SK-N-SH treated with all-trans-retinoic acid at 6 μM for 48 hours (cell line): Measurements from ENCODE around the gene PAIP2.

Experiments used
- ATAC-seq: fragments of 200-7000 bp; cut with Tn5 transposase; 3 replicates; pipeline ENCODE4 v1.9.1; 2020; ENCODE audit warnings: mild to moderate bottlenecking, moderate library complexity
- BACH2 ChIP-seq: fragments of 250-450 bp; sonication (Bioruptor Pico); IDR thresholded peaks from 2 replicates; pipeline ENCODE4 v1.9.0; 2021; ENCODE audit warnings: mild to moderate bottlenecking, borderline replicate concordance
- CREB5 ChIP-seq: fragments of 250-450 bp; sonication (Bioruptor Pico); IDR thresholded peaks from 2 replicates; pipeline ENCODE4 v1.5.1; 2020; ENCODE audit warnings: low read depth, mild to moderate bottlenecking, moderate library complexity
- CSDC2 ChIP-seq: fragments of 250-450 bp; sonication (Bioruptor Pico); IDR thresholded peaks from 2 replicates; pipeline ENCODE4 v1.5.0; 2020; ENCODE audit warnings: mild to moderate bottlenecking, moderate library complexity
- CSRNP3 ChIP-seq: fragments of 250-450 bp; sonication (Bioruptor Pico); IDR thresholded peaks from 2 replicates; pipeline ENCODE4 v1.5.1; 2021; ENCODE audit warnings: mild to moderate bottlenecking, moderate library complexity
- ESRRG ChIP-seq: fragments of 250-450 bp; sonication (Bioruptor Pico); IDR thresholded peaks from 2 replicates; pipeline ENCODE4 v1.6.1; 2021; ENCODE audit warnings: mild to moderate bottlenecking
- ISL1 ChIP-seq: fragments of 250-450 bp; sonication (Bioruptor Pico); IDR thresholded peaks from 2 replicates; pipeline ENCODE4 v2.1.2; 2022; ENCODE audit warnings: mild to moderate bottlenecking, moderate library complexity
- OSR1 ChIP-seq: fragments of 250-450 bp; sonication (Bioruptor Pico); IDR thresholded peaks from 2 replicates; pipeline ENCODE4 v1.8.0; 2022; ENCODE audit warnings: moderate library complexity, mild to moderate bottlenecking, inconsistent platforms
- PATZ1 ChIP-seq: fragments of 250-450 bp; sonication (Bioruptor Pico); IDR thresholded peaks from 2 replicates; pipeline ENCODE4 v1.8.0; 2020; ENCODE audit warnings: mild to moderate bottlenecking, moderate library complexity, borderline replicate concordance
- POU6F1 ChIP-seq: fragments of 250-450 bp; sonication (Bioruptor Pico); IDR thresholded peaks from 2 replicates; pipeline ENCODE4 v1.8.0; 2021; ENCODE audit warnings: low read depth, mild to moderate bottlenecking, moderate library complexity, borderline replicate concordance
- PPARA ChIP-seq: fragments of 250-450 bp; sonication (Bioruptor Pico); IDR thresholded peaks from 2 replicates; pipeline ENCODE4 v1.5.0; 2020; ENCODE audit warnings: mild to moderate bottlenecking, borderline replicate concordance
- RARB ChIP-seq: fragments of 250-450 bp; sonication (Bioruptor Pico); IDR thresholded peaks from 2 replicates; pipeline ENCODE4 v1.8.0; 2021; ENCODE audit warnings: mild to moderate bottlenecking, moderate library complexity
- SNAI2 ChIP-seq: fragments of 250-450 bp; sonication (Bioruptor Pico); IDR thresholded peaks from 2 replicates; pipeline ENCODE4 v1.5.0; 2020; ENCODE audit warnings: mild to moderate bottlenecking, moderate library complexity
- TOX ChIP-seq: fragments of 250-450 bp; sonication (Bioruptor Pico); IDR thresholded peaks from 2 replicates; pipeline ENCODE4 v1.8.0; 2021; ENCODE audit warnings: mild to moderate bottlenecking, moderate library complexity, borderline replicate concordance
- TSHZ2 ChIP-seq: fragments of 250-450 bp; sonication (Bioruptor Pico); IDR thresholded peaks from 2 replicates; pipeline ENCODE4 v1.5.0; 2020; ENCODE audit warnings: mild to moderate bottlenecking, moderate library complexity
- ZC3H10 ChIP-seq: fragments of 250-450 bp; sonication (Bioruptor Pico); IDR thresholded peaks from 2 replicates; pipeline ENCODE4 v1.5.1; 2021; ENCODE audit warnings: mild to moderate bottlenecking, moderate library complexity
- ZFP3 ChIP-seq: fragments of 250-450 bp; sonication (Bioruptor Pico); IDR thresholded peaks from 2 replicates; pipeline ENCODE4 v1.5.0; 2020; ENCODE audit warnings: mild to moderate bottlenecking, moderate library complexity
- ZFP30 ChIP-seq: fragments of 450-650 bp; formaldehyde crosslinking; IDR thresholded peaks from 2 replicates; pipeline ENCODE4 v1.5.0; 2022; ENCODE audit warnings: mild to moderate bottlenecking, moderate library complexity
- ZNF565 ChIP-seq: fragments of 450-650 bp; formaldehyde crosslinking; conservative IDR thresholded peaks from 2 replicates; pipeline ENCODE4 v1.5.0; 2020; ENCODE audit warnings: low read depth, mild to moderate bottlenecking, moderate library complexity
- ZNF70 ChIP-seq: fragments of 450-650 bp; formaldehyde crosslinking; IDR thresholded peaks from 2 replicates; pipeline ENCODE4 v1.5.0; 2020; ENCODE audit warnings: mild to moderate bottlenecking, moderate library complexity
- ZNF8 ChIP-seq: fragments of 450-650 bp; formaldehyde crosslinking; IDR thresholded peaks from 2 replicates; pipeline ENCODE4 v1.5.0; 2020; ENCODE audit warnings: mild to moderate bottlenecking, moderate library complexity

Gene PAIP2

GRCh38 chr5:139401546-139401945, 59.9 kb downstream of the PAIP2 start (continued):
- TF ChIP-seq PATZ1 (no peak), ESRRG (no peak)

- 0 out of 3 replicates have a peak, but pooled peaks have one; percentile 8 for ATAC-seq
- TF ChIP-seq RARB (CRISPR knock-in tag) = no peak
- no peak for TF ChIP-seq BACH2
- no peak for TF ChIP-seq ZNF565 (CRISPR knock-in tag)
- no peak for TF ChIP-seq CREB5 (CRISPR knock-in tag)
- TF ChIP-seq POU6F1 (CRISPR knock-in tag) = no peak
- TF ChIP-seq ZFP3 (CRISPR knock-in tag) = no peak
- no peak for TF ChIP-seq PPARA (CRISPR knock-in tag)
- no peak for TF ChIP-seq TOX
Measured at GRCh38 chr5:139402561-139403158, 61.0 kb downstream of the PAIP2 start.

- ATAC-seq = peak; percentile 31
- TF ChIP-seq BACH2 = no peak
- TF ChIP-seq ISL1 (CRISPR knock-in tag) = no peak
- no peak for TF ChIP-seq ZFP3 (CRISPR knock-in tag)
- no peak for TF ChIP-seq ZC3H10 (CRISPR knock-in tag)
- TF ChIP-seq ZFP30 = no peak
- TF ChIP-seq ESRRG = no peak
- no peak for TF ChIP-seq ZNF70
- no peak for TF ChIP-seq PATZ1
- no peak for TF ChIP-seq TOX
- TF ChIP-seq TSHZ2 (CRISPR knock-in tag) = no peak
- no peak for TF ChIP-seq PPARA (CRISPR knock-in tag)
- no peak for TF ChIP-seq SNAI2
- TF ChIP-seq ZNF8 (CRISPR knock-in tag) = no peak
- TF ChIP-seq CREB5 (CRISPR knock-in tag) = no peak
- TF ChIP-seq OSR1 = no peak
- no peak for TF ChIP-seq CSRNP3 (CRISPR knock-in tag)
- TF ChIP-seq POU6F1 (CRISPR knock-in tag) = no peak
- no peak for TF ChIP-seq CSDC2 (CRISPR knock-in tag)
Measured at GRCh38 chr5:139403418-139403786, 61.7 kb downstream of the PAIP2 start.
